ENCODE results near the gene MMEL1. TPM values are rescaled to one million over a fixed set of nuclear protein-coding genes. Genes with fewer than 3 reads are reported as not detected.

MMEL1 gene
- polyA plus RNA-seq, 2 of the 4 experiments (the other 2 are of a cell fraction), result not detected

DNA sequence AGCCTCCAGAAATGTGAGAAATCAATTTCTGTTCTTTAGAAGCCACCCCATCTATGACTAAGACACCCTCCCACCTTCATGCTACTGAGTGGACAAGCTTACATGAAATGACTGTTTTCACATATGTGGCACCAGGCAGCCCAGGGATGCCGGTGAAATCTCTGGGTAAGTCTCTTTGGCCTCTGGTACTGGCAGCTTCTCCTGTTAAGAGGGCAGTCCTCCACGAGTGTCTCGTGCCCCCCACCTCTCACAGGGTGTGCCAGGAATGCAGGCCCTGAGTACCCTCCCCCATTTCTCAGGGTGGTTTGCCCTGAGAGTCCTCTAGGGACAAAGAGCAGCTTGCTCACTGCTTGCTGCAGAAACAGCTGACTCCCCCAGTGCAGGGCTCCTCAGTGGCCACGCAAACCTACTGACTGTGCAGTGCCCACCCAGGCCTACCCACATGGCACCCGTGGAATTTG is 49.5 kb downstream of the MMEL1 start:
- H3K27ac ChIP-seq, result no peak overlapping the region
- TF ChIP-seq, protein P1, sequence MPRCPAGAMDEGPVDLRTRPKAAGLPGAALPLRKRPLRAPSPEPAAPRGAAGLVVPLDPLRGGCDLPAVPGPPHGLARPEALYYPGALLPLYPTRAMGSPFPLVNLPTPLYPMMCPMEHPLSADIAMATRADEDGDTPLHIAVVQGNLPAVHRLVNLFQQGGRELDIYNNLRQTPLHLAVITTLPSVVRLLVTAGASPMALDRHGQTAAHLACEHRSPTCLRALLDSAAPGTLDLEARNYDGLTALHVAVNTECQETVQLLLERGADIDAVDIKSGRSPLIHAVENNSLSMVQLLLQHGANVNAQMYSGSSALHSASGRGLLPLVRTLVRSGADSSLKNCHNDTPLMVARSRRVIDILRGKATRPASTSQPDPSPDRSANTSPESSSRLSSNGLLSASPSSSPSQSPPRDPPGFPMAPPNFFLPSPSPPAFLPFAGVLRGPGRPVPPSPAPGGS (IDR thresholded peaks at IDR 0.05), result no peak
- TF ChIP-seq JUN (IDR thresholded peaks at IDR 0.05) (no peak), GATA3 (IDR thresholded peaks at IDR 0.05; ENCODE audit: borderline replicate concordance) (no peak)
- H3K4me2 ChIP-seq, result peak overlapping the region; percentile 1; the same call in 1 of the 3 replicates
- H3K4me1 ChIP-seq, result peaks cover 12% of the 10 kb centered on the region
- DNase-seq (ENCODE audit: low read depth in 1 of 2, low spot score in 1 of 2) (no peak), ATAC-seq (no peak), FAIRE-seq (no peak)
- no peaks in the 10 kb centered on the region for H3K9me3 ChIP-seq
- CTCF ChIA-PET, result interaction anchor here (2.3 kb wide), 1 partner anchor 35 kb away, joined by 6 read pairs; no protein-coding TSS in a partner anchor
- POLR2A ChIA-PET, result no interaction called here
- 43% methylated on average over 2 of the region's 5 CpGs for WGBS (ENCODE audit: missing lambda C conversion rate)
- H3K4me3 ChIP-seq, result no peak overlapping the region

DNA sequence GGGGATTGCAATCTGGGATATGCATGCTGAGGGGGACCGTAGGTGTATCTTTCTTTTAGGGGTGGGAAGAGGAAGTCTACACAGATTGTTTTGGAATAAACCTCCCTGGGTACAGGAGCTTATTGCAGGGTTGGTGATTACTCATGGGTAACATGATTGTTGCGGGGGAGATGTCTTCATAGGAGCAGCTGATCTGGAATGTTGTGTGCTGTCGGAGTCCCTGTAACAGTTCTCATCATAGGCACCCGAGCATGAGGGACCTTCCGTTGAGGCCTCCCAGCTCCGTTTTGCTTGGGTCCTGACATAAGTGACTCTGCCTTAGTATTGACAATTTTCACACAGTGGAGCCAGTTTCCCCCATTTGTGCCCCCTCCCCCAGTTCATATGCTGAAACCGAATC is 50.4 kb downstream of the MMEL1 start:
- CTCF ChIA-PET, result interaction anchor here (0.6 kb wide), 1 partner anchor 843 kb away, joined by 4 read pairs; no protein-coding TSS in a partner anchor
- 73% methylated on average over 7 of the region's 7 CpGs for WGBS (ENCODE audit: missing lambda C conversion rate)
- Histone ChIP-seq H3K27ac (no peak overlapping the region), H3K4me1 (peaks cover 12% of the 10 kb centered on the region), H3K4me2 (no peak overlapping the region), H3K9me3 (no peaks in the 10 kb centered on the region), H3K4me3 (no peak overlapping the region)
- no peak for DNase-seq (ENCODE audit: low read depth in 1 of 2, low spot score in 1 of 2)
- ATAC-seq, result no peak
- FAIRE-seq, result no peak
- TF ChIP-seq CEBPB (IDR thresholded peaks at IDR 0.05), result no peak
- no peak for TF ChIP-seq RAD21 (conservative IDR thresholded peaks at IDR 0.05 in 1 of 2, IDR thresholded peaks at IDR 0.05 in 1 of 2)
- no peak for TF ChIP-seq HOXA7 (CRISPR knock-in tag; IDR thresholded peaks at IDR 0.05)
- TF ChIP-seq, protein P2, sequence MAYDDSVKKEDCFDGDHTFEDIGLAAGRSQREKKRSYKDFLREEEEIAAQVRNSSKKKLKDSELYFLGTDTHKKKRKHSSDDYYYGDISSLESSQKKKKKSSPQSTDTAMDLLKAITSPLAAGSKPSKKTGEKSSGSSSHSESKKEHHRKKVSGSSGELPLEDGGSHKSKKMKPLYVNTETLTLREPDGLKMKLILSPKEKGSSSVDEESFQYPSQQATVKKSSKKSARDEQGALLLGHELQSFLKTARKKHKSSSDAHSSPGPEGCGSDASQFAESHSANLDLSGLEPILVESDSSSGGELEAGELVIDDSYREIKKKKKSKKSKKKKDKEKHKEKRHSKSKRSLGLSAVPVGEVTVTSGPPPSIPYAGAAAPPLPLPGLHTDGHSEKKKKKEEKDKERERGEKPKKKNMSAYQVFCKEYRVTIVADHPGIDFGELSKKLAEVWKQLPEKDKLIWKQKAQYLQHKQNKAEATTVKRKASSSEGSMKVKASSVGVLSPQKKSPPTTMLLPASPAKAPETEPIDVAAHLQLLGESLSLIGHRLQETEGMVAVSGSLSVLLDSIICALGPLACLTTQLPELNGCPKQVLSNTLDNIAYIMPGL (CRISPR knock-in tag; IDR thresholded peaks at IDR 0.05; ENCODE audit: borderline replicate concordance), result no peak
- TF ChIP-seq EP300 (IDR thresholded peaks at IDR 0.05), result no peak
- TF ChIP-seq POLR2A (IDR thresholded peaks at IDR 0.05; ENCODE audit: low read length), result no peak
- POLR2A ChIA-PET, result no interaction called here

DNA sequence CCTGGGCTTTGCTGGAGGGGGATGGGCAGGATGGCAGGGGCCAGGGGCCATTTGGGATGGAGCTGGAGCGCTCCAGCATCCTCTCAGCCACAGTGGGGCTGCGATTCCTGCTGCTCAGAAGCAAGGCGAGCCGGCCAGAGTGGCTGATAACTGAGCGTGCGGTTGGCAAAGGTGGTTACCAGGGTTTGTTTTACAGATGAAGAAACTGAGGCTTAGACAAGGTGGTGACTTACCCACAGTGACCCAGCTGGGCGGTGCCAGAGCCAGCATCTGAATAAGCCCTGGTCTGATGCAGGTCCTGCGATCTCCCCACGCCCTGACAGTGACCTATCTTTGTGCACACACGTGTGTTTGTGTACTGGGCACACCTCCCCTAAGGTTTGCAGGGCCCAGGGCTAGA is 52.1 kb downstream of the MMEL1 start:
- DNase-seq (ENCODE audit: low read depth in 1 of 2, low spot score in 1 of 2) (no peak), ATAC-seq (no peak), FAIRE-seq (no peak)
- no peak overlapping the region for H3K27ac ChIP-seq
- WGBS (ENCODE audit: missing lambda C conversion rate), result 58% methylated on average over 10 of the region's 10 CpGs
- no peak overlapping the region for H3K4me3 ChIP-seq
- TF ChIP-seq ZFP36 (IDR thresholded peaks at IDR 0.05; ENCODE audit: borderline replicate concordance, partially characterized antibody) (no peak), PHF8 (IDR thresholded peaks at IDR 0.05; ENCODE audit: borderline replicate concordance, low read depth) (no peak), ESRRA (IDR thresholded peaks at IDR 0.05; ENCODE audit: borderline replicate concordance, low read length) (no peak), RCOR1 (IDR thresholded peaks at IDR 0.05; ENCODE audit: low read depth, low read length) (no peak), ZSCAN20 (CRISPR knock-in tag; IDR thresholded peaks at IDR 0.05) (no peak), ZC3H11A (IDR thresholded peaks at IDR 0.05) (no peak)
- no peak overlapping the region for H3K4me2 ChIP-seq
- CTCF ChIA-PET, result no interaction called here
- H3K9me3 ChIP-seq, result no peaks in the 10 kb centered on the region
- peaks cover 12% of the 10 kb centered on the region for H3K4me1 ChIP-seq
- POLR2A ChIA-PET, result no interaction called here

DNA sequence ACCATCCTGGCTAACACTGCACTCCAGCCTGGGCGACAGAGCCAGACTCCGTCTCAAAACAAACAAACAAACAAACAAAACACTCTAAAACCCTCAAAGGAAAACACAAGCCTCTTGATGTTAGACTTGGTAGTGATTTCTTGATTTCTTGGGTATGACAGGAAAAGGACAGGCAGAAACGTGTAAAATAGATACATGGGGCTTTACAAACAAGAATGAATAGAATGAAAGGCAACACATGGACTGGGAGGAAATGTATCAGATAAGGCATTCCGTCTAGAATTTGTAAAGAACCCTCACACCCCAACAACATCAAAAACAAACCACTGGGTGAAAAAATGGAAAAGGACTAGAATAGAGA is 54.1 kb downstream of the MMEL1 start:
- no peak overlapping the region for H3K4me3 ChIP-seq
- ATAC-seq (no peak), DNase-seq (ENCODE audit: low read depth in 1 of 2, low spot score in 1 of 2) (no peak), FAIRE-seq (no peak)
- H3K27ac ChIP-seq, result no peak overlapping the region
- peaks cover 4% of the 10 kb centered on the region; the same call in 2 of the 3 replicates for H3K4me1 ChIP-seq
- WGBS (ENCODE audit: missing lambda C conversion rate), result 78% methylated on average over 4 of the region's 4 CpGs
- TF ChIP-seq NPAS2 (CRISPR knock-in tag; IDR thresholded peaks at IDR 0.05; ENCODE audit: borderline replicate concordance) (no peak), NR3C1 (IDR thresholded peaks at IDR 0.05) (no peak), ZNF302 (CRISPR knock-in tag; IDR thresholded peaks at IDR 0.05) (no peak), BHLHE40 (IDR thresholded peaks at IDR 0.05; ENCODE audit: low read depth, low read length) (no peak), POLR2A (IDR thresholded peaks at IDR 0.05; ENCODE audit: low read length) (no peak), CEBPB (IDR thresholded peaks at IDR 0.05) (no peak), MAFK (IDR thresholded peaks at IDR 0.05; ENCODE audit: partially characterized antibody) (no peak)
- TF ChIP-seq, protein P3, sequence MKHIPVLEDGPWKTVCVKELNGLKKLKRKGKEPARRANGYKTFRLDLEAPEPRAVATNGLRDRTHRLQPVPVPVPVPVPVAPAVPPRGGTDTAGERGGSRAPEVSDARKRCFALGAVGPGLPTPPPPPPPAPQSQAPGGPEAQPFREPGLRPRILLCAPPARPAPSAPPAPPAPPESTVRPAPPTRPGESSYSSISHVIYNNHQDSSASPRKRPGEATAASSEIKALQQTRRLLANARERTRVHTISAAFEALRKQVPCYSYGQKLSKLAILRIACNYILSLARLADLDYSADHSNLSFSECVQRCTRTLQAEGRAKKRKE (CRISPR knock-in tag; IDR thresholded peaks at IDR 0.05; ENCODE audit: low read depth), result no peak
- TF ChIP-seq, protein P4, sequence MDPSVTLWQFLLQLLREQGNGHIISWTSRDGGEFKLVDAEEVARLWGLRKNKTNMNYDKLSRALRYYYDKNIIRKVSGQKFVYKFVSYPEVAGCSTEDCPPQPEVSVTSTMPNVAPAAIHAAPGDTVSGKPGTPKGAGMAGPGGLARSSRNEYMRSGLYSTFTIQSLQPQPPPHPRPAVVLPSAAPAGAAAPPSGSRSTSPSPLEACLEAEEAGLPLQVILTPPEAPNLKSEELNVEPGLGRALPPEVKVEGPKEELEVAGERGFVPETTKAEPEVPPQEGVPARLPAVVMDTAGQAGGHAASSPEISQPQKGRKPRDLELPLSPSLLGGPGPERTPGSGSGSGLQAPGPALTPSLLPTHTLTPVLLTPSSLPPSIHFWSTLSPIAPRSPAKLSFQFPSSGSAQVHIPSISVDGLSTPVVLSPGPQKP (IDR thresholded peaks at IDR 0.05; ENCODE audit: low read depth, low read length), result no peak
- TF ChIP-seq, protein P5, sequence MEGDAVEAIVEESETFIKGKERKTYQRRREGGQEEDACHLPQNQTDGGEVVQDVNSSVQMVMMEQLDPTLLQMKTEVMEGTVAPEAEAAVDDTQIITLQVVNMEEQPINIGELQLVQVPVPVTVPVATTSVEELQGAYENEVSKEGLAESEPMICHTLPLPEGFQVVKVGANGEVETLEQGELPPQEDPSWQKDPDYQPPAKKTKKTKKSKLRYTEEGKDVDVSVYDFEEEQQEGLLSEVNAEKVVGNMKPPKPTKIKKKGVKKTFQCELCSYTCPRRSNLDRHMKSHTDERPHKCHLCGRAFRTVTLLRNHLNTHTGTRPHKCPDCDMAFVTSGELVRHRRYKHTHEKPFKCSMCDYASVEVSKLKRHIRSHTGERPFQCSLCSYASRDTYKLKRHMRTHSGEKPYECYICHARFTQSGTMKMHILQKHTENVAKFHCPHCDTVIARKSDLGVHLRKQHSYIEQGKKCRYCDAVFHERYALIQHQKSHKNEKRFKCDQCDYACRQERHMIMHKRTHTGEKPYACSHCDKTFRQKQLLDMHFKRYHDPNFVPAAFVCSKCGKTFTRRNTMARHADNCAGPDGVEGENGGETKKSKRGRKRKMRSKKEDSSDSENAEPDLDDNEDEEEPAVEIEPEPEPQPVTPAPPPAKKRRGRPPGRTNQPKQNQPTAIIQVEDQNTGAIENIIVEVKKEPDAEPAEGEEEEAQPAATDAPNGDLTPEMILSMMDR (IDR thresholded peaks at IDR 0.05), result no peak
- no peaks in the 10 kb centered on the region for H3K9me3 ChIP-seq
- ChIA-PET POLR2A (no interaction called here), CTCF (no interaction called here)
- H3K4me2 ChIP-seq, result no peak overlapping the region
